HepG2 (cell line): ENCODE results near the gene SYNGR4. TPM values are rescaled to one million over a fixed set of nuclear protein-coding genes. Genes with fewer than 3 reads are reported as not detected.

Experiments
- ATAC-seq: fragments of 200-7000 bp; cut with Tn5 transposase; 3 replicates; pipeline ENCODE4 v1.9.1; 2020; ENCODE audit warnings: mild to moderate bottlenecking, moderate library complexity
- BruUV-seq: library from RNA; stranded (reverse); fragments of 400-500 nt; replicated peaks from 2 replicates; lab custom pipeline; 2021; lab: Mats Ljungman, UMichigan
- CTCF ChIA-PET: fragments of 300-600 bp; formaldehyde crosslinking; extraction: SDS; loops from one replicate; lab custom pipeline; 2021; ENCODE audit warnings: low total read pairs, inconsistent platforms, low intra/inter-chr PET ratio; lab: Yijun Ruan, JAX
- POLR2A ChIA-PET: fragments of 350-600 bp; sonication (Branson Sonifier 250); formaldehyde crosslinking; loops from one replicate; lab custom pipeline; 2020; ENCODE audit warnings: antibody characterized with exemption, inconsistent platforms; lab: Yijun Ruan, JAX
- DNase-seq: peaks from one replicate; pipeline ENCODE4 v3.0.0-alpha.2; 2015; ENCODE audit warnings: low spot score
- FAIRE-seq: peaks from 3 replicates; lab custom pipeline; 2011; peaks lifted over from hg19 to GRCh38; lab: Jason Lieb, UNC
- H2AFZ ChIP-seq: one replicate; pipeline ENCODE4 v1.6.1; 2011; ENCODE audit warnings: low read length, inconsistent platforms
- H3K27ac ChIP-seq: fragments of 300-600 bp; 3 replicates; pipeline ENCODE4 v1.8.0; 2011; ENCODE audit warnings: mixed run types, mild to moderate bottlenecking, mixed read lengths, low read length, inconsistent platforms; ENCODE audit not compliant: insufficient read depth; ENCODE audit errors: extremely low read length
- H3K27me3 ChIP-seq, 2 experiments: fragments of 200-600 bp in 1 of 2; 2 replicates in 1 of 2; 3 replicates in 1 of 2; pipeline versions ENCODE4 v1.6.0 to v1.8.0; 2011; ENCODE audit warnings: low read length in 2 of 2, mild to moderate bottlenecking in 2 of 2, moderate library complexity in 2 of 2, inconsistent platforms in 1 of 2; ENCODE audit not compliant: insufficient read depth in 2 of 2, control insufficient read depth in 1 of 2
- H3K36me3 ChIP-seq, 2 experiments: fragments of 200-600 bp in 1 of 2; replicated peaks in 1 of 2; 2 replicates in 1 of 2; 3 replicates in 1 of 2; pipeline versions ENCODE4 v1.5.1 to v1.8.0; 2011; ENCODE audit warnings: low read length in 2 of 2, inconsistent platforms in 1 of 2; ENCODE audit not compliant: insufficient read depth in 2 of 2, control insufficient read depth in 1 of 2
- H3K4me1 ChIP-seq: 2 replicates; pipeline ENCODE4 v1.5.1; 2012; ENCODE audit warnings: low read length, inconsistent platforms; ENCODE audit not compliant: insufficient read depth
- H3K4me2 ChIP-seq: 2 replicates; pipeline ENCODE4 v1.6.0; 2011; ENCODE audit warnings: low read depth, low read length, inconsistent platforms
- H3K4me3 ChIP-seq, 3 experiments: fragments of 200-600 bp in 1 of 3; sonication (generic), shearing (Covaris generic) in 1 of 3; replicated peaks in 1 of 3; 2 replicates each; pipeline ENCODE4 v1.5.1; 2011 to 2016; ENCODE audit warnings: low read length in 3 of 3, inconsistent platforms in 2 of 3, low read depth in 2 of 3, mild to moderate bottlenecking in 2 of 3, control low read depth in 1 of 3, mixed read lengths in 1 of 3; ENCODE audit not compliant: insufficient read depth in 1 of 3
- H3K79me2 ChIP-seq: one replicate; pipeline ENCODE4 v1.6.1; 2011; ENCODE audit warnings: low read length, inconsistent platforms; ENCODE audit not compliant: insufficient read depth
- H3K9ac ChIP-seq: 2 replicates; pipeline ENCODE4 v1.6.0; 2011; ENCODE audit warnings: mild to moderate bottlenecking, low read depth, low read length, inconsistent platforms; ENCODE audit not compliant: insufficient read depth
- H3K9me3 ChIP-seq: 2 replicates; pipeline ENCODE4 v1.5.1; 2012; ENCODE audit warnings: mild to moderate bottlenecking, low read length
- H4K20me1 ChIP-seq: 2 replicates; pipeline ENCODE4 v1.6.0; 2011; ENCODE audit warnings: inconsistent platforms, mild to moderate bottlenecking, low read length, moderate library complexity; ENCODE audit not compliant: insufficient read depth
- ARNTL ChIP-seq: sonication (generic); formaldehyde crosslinking; IDR thresholded peaks from 2 replicates; pipeline ENCODE4 v1.4.0; 2020; ENCODE audit warnings: mild to moderate bottlenecking, missing genetic modification reagents
- ATF7-NPFF ChIP-seq: sonication (generic); formaldehyde crosslinking; IDR thresholded peaks from 2 replicates; pipeline ENCODE4 v1.8.1; 2023; ENCODE audit warnings: mild to moderate bottlenecking, low read depth, missing genetic modification reagents, moderate library complexity
- ATM ChIP-seq: fragments of 450-650 bp; IDR thresholded peaks from 2 replicates; pipeline ENCODE4 v1.7.1; 2017; ENCODE audit warnings: mild to moderate bottlenecking, borderline replicate concordance
- CAMTA2 ChIP-seq: sonication (generic); formaldehyde crosslinking; IDR thresholded peaks from 2 replicates; pipeline ENCODE4 v1.4.0; 2020; ENCODE audit warnings: mild to moderate bottlenecking, missing genetic modification reagents, borderline replicate concordance
- GTF3A ChIP-seq: sonication (generic); formaldehyde crosslinking; conservative IDR thresholded peaks from 2 replicates; pipeline ENCODE4 v1.4.0; 2020; ENCODE audit warnings: mild to moderate bottlenecking, missing genetic modification reagents
- HNF4A ChIP-seq: sonication (generic); formaldehyde crosslinking; IDR thresholded peaks from 2 replicates; pipeline ENCODE4 v1.4.0; 2020; ENCODE audit warnings: missing genetic modification reagents
- HNRNPK ChIP-seq: fragments of 200-400 bp; formaldehyde crosslinking; IDR thresholded peaks from 2 replicates; pipeline ENCODE4 v1.6.1; 2018; ENCODE audit warnings: low read length, low read depth, moderate library complexity, mild to moderate bottlenecking; ENCODE audit not compliant: poor library complexity, severe bottlenecking
- MEF2D ChIP-seq: sonication (generic); formaldehyde crosslinking; IDR thresholded peaks from 2 replicates; pipeline ENCODE4 v1.5.1; 2020; ENCODE audit warnings: mild to moderate bottlenecking, missing genetic modification reagents
- NFKBIZ ChIP-seq: IDR thresholded peaks from 2 replicates; pipeline ENCODE4 v1.6.1; 2018; ENCODE audit warnings: missing genetic modification reagents, missing compliant biosample characterization
- REPIN1 ChIP-seq: sonication (generic); formaldehyde crosslinking; IDR thresholded peaks from 2 replicates; pipeline ENCODE4 v1.8.0; 2022; ENCODE audit warnings: missing genetic modification reagents, low read depth, mild to moderate bottlenecking, borderline replicate concordance
- SMYD3 ChIP-seq: sonication (generic); formaldehyde crosslinking; IDR thresholded peaks from 2 replicates; pipeline ENCODE4 v1.8.1; 2023; ENCODE audit warnings: mild to moderate bottlenecking, missing genetic modification reagents
- ZNF3 ChIP-seq: IDR thresholded peaks from 2 replicates; pipeline ENCODE4 v1.7.0; 2017; ENCODE audit warnings: inconsistent platforms
- ZNF557 ChIP-seq: sonication (generic); formaldehyde crosslinking; IDR thresholded peaks from 2 replicates; pipeline ENCODE4 v1.4.0; 2020; ENCODE audit warnings: missing genetic modification reagents
- ZNF629 ChIP-seq: sonication (generic); formaldehyde crosslinking; conservative IDR thresholded peaks from 2 replicates; pipeline ENCODE4 v1.5.0; 2020; ENCODE audit warnings: missing genetic modification reagents
- ZNF768 ChIP-seq: sonication (generic); formaldehyde crosslinking; IDR thresholded peaks from 2 replicates; pipeline ENCODE4 v1.4.0; 2020; ENCODE audit warnings: missing genetic modification reagents
- WGBS: methylation state at CpG from one replicate; pipeline ENCODE4 v1.1.6; 2017; ENCODE audit warnings: low lambda C conversion rate; 5-methylcytosine and 5-hydroxymethylcytosine counted together
- in situ Hi-C: cut with HindIII; loops from 2 replicates; pipeline ENCODE4 v1.10.0; 2017; ENCODE audit warnings: low pct_unique_long_range_greater_than_20kb; ENCODE audit not compliant: extremely low pct_ligation_motif_present
- intact Hi-C: fragments of 100-400 bp; cut with micrococcal nuclease; formaldehyde crosslinking; loops from one replicate; pipeline ENCODE4 v1.10.0; 2022; ENCODE audit not compliant: unreplicated experiment
- polyA plus RNA-seq, 8 experiments: library from polyadenylated mRNA; depleted of rRNA in 3 of 8; stranded (reverse) in 7 of 8; unstranded in 1 of 8; fragments of >200 nt; fragmentation: Illumina TruSeq in 4 of 8; extraction: Trizol in 4 of 8; gene quantifications; 2 replicates each; pipeline versions ENCODE4 v1.2.1 to v1.2.3, GENCODE V29; 2011 to 2016; ENCODE audit warnings: low read depth in 4 of 8, missing spikeins in 1 of 8, mixed read lengths in 1 of 8; ENCODE audit not compliant: insufficient read depth in 1 of 8
- total RNA-seq, 5 experiments: library from RNA; depleted of rRNA; stranded (reverse); fragments of >200 nt; fragmentation: Illumina TruSeq; extraction: Trizol; gene quantifications; 2 replicates each; pipeline ENCODE4 v1.2.3, GENCODE V29; 2016; ENCODE audit warnings: low read depth in 1 of 5
- TF ChIP-seq, protein P1 (sequence below): IDR thresholded peaks from 2 replicates; pipeline ENCODE4 v1.6.1; 2012; ENCODE audit warnings: inconsistent platforms
- TF ChIP-seq, protein P2 (sequence below): IDR thresholded peaks from 2 replicates; pipeline ENCODE4 v1.6.1; 2016; ENCODE audit warnings: low read depth, borderline replicate concordance
- TF ChIP-seq, protein P3 (sequence below): sonication (generic); formaldehyde crosslinking; IDR thresholded peaks from 2 replicates; pipeline ENCODE4 v1.4.0; 2020; ENCODE audit warnings: missing genetic modification reagents, low read depth, mild to moderate bottlenecking, borderline replicate concordance
- TF ChIP-seq, protein P4 (sequence below): sonication (generic); formaldehyde crosslinking; conservative IDR thresholded peaks from 2 replicates; pipeline ENCODE4 v1.5.0; 2020; ENCODE audit warnings: missing genetic modification reagents

Gene SYNGR4
- total and polyA plus RNA-seq, 2 of the 13 experiments (the other 11 are each of a cell fraction or from before 2014, with no cell fraction given) = not detected

DNA sequence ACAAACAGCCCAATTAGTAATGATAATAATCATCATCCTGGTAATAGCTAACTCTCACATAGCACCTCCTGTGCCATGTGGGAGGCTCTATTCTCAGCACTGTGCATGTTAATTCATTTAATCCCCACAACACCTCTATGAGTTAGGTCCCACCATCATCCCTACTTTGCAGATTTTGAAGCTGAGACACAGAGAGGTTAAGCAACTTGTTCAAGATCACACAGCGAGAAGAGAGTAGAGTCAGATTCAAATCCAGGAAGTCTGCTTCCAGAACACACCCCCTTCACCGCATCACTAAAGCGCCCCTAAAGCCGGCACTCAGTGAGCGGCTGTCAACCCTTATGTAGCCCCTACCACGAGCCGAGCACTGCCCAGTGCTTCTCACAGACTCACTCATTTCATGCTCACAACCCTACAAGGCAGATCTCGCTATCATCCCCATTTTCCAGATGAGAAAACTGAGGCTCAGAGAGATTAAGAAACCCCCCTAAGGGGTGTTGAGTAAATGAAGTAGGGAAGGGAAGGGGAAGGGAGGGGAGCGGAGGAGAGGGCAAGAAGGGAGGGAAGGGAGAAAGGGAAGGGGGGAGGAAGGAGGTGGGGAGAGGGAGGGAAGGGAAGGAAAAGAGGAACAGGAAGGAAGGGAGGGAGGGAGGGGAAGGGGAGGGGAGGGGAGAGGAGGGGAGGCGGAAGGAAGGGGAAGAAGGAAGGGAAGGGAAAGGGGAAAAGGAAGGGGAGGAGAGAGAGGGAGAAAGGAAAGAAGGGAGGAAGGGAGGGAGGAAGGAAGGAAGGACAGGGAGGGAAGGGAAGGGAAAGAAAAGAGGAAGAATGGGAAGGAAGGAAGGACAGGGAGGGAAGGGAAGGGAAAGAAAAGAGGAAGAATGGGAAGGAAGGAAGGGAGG is 22.4 kb upstream of the SYNGR4 start (continued):
- TF ChIP-seq, protein P1, sequence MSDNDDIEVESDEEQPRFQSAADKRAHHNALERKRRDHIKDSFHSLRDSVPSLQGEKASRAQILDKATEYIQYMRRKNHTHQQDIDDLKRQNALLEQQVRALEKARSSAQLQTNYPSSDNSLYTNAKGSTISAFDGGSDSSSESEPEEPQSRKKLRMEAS = no peak
- TF ChIP-seq GTF3A (CRISPR knock-in tag) (no peak), HNRNPK (peak; percentile 6), ZNF768 (peak; percentile 82), ATF7-NPFF (CRISPR knock-in tag) (no peak)

DNA sequence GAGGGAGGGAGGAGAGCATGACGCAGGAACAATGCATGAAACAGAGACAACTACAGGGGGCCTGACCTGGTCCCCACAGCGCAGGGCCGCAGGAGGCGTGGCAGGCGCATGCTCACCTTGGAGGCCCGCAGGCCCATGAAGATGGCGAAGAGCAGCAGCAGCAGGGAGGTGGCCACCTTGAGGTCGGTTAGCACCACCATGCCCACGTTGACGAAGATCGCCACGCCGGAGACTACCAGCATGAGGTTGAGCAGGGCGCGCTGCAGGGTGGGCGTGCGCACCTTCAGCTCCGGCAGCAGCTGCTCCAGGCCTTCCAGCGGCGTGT is 21.8 kb upstream of the SYNGR4 start:
- in situ Hi-C loops = no loop called here
- DNase-seq (no peak), ATAC-seq (no peak), FAIRE-seq (no peak)
- Histone ChIP-seq H3K4me2 (no peak overlapping the region), H3K27me3 (no peaks in the 10 kb centered on the region), H2AFZ (no peak overlapping the region), H3K79me2 (no peaks in the 10 kb centered on the region), H3K9me3 (no peaks in the 10 kb centered on the region), H3K27ac (no peak overlapping the region), H3K4me1 (0 out of 2 replicates have a peak, but pooled peaks cover 5% of the 10 kb centered on the region), H3K36me3 (peaks cover 1 to 17% of the 10 kb centered on the region in 2 experiments; a peak in 4 of 5 replicates), H3K9ac (no peak overlapping the region), H4K20me1 (no peaks in the 10 kb centered on the region), H3K4me3 (no peak overlapping the region)
- POLR2A ChIA-PET = no interaction called here
- CTCF ChIA-PET = no interaction called here
- 94% methylated on average over 19 of the region's 20 CpGs for WGBS
- BruUV-seq = no TSS peak
- intact Hi-C loops = no loop called here
- TF ChIP-seq CAMTA2 = no peak
- TF ChIP-seq, protein P2, sequence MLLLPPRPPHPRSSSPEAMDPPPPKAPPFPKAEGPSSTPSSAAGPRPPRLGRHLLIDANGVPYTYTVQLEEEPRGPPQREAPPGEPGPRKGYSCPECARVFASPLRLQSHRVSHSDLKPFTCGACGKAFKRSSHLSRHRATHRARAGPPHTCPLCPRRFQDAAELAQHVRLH (CRISPR knock-in tag) = no peak
- TF ChIP-seq ARNTL = no peak
- TF ChIP-seq HNF4A = no peak
- no peak for TF ChIP-seq ZNF629 (CRISPR knock-in tag)
- no peak for TF ChIP-seq ZNF557 (CRISPR knock-in tag)
- TF ChIP-seq SMYD3 (CRISPR knock-in tag) = no peak
- TF ChIP-seq MEF2D (CRISPR knock-in tag) = no peak
- TF ChIP-seq, protein P3, sequence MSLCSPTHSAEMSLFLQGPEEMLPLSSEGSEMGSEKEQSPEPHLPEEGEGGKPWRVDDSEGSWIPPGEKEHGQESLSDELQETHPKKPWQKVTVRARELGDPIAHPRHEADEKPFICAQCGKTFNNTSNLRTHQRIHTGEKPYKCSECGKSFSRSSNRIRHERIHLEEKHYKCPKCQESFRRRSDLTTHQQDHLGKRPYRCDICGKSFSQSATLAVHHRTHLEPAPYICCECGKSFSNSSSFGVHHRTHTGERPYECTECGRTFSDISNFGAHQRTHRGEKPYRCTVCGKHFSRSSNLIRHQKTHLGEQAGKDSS (CRISPR knock-in tag) = no peak
- TF ChIP-seq ZNF3 (CRISPR knock-in tag) = no peak
- no peak for TF ChIP-seq REPIN1 (CRISPR knock-in tag)
- TF ChIP-seq, protein P4, sequence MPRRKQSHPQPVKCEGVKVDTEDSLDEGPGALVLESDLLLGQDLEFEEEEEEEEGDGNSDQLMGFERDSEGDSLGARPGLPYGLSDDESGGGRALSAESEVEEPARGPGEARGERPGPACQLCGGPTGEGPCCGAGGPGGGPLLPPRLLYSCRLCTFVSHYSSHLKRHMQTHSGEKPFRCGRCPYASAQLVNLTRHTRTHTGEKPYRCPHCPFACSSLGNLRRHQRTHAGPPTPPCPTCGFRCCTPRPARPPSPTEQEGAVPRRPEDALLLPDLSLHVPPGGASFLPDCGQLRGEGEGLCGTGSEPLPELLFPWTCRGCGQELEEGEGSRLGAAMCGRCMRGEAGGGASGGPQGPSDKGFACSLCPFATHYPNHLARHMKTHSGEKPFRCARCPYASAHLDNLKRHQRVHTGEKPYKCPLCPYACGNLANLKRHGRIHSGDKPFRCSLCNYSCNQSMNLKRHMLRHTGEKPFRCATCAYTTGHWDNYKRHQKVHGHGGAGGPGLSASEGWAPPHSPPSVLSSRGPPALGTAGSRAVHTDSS (CRISPR knock-in tag) = no peak
- no peak for TF ChIP-seq NFKBIZ (CRISPR knock-in tag)
- no peak for TF ChIP-seq ATM
